B cell (primary cell): Measurements from ENCODE around the gene NLRP4. TPM values are rescaled to one million over a fixed set of nuclear protein-coding genes. Genes with fewer than 3 reads are reported as not detected.

ENCODE experiments used
- ATAC-seq: fragments of 200-7000 bp; cut with Tn5 transposase; one replicate; pipeline ENCODE4 v1.10.0; 2021; ENCODE audit warnings: low read depth, mild to moderate bottlenecking, moderate number of reproducible peaks, moderate library complexity
- CTCF ChIA-PET: fragments of 350-600 bp; sonication (Branson Sonifier 250); formaldehyde crosslinking; loops from one replicate; lab custom pipeline; 2021; ENCODE audit warnings: antibody characterized with exemption, inconsistent platforms; lab: Charles Lee
- POLR2A ChIA-PET: fragments of 350-600 bp; sonication (Branson Sonifier 250); formaldehyde crosslinking; loops from one replicate; lab custom pipeline; 2021; ENCODE audit warnings: antibody characterized with exemption; lab: Charles Lee
- DNase-seq: peaks from one replicate; pipeline ENCODE4 v3.0.0; 2013
- H2AFZ ChIP-seq: 2 replicates; pipeline ENCODE4 v1.6.1; 2012; ENCODE audit warnings: mild to moderate bottlenecking, low read depth, low read length; ENCODE audit not compliant: insufficient read depth, poor library complexity, severe bottlenecking
- H3K27ac ChIP-seq, 2 donors: 1 replicate in 1 of 2; 2 replicates in 1 of 2; pipeline ENCODE4 v1.5.1; 2012 to 2013; ENCODE audit warnings: low read length in 2 of 2, mild to moderate bottlenecking in 2 of 2, moderate library complexity in 1 of 2
- H3K27me3 ChIP-seq, 4 experiments: fragments of 200-600 bp in 1 of 4; sonication (generic) in 1 of 4; replicated peaks in 1 of 4; 1 replicate in 2 of 4; 2 replicates in 2 of 4; pipeline versions ENCODE4 v1.6.1 to v1.7.0; 2013 to 2016; ENCODE audit warnings: low read length in 3 of 4, mild to moderate bottlenecking in 2 of 4, mixed read lengths in 1 of 4, moderate library complexity in 1 of 4; ENCODE audit not compliant: insufficient read depth in 4 of 4, control insufficient read depth in 3 of 4; ENCODE audit errors: control extremely low read depth in 1 of 4
- H3K36me3 ChIP-seq, 2 experiments: replicated peaks in 1 of 2; 1 replicate in 1 of 2; 2 replicates in 1 of 2; pipeline versions ENCODE4 v1.6.1 to v1.7.1; 2013; ENCODE audit warnings: low read length in 1 of 2; ENCODE audit not compliant: insufficient read depth in 2 of 2, control insufficient read depth in 1 of 2; ENCODE audit errors: control extremely low read depth in 1 of 2, extremely low read depth in 1 of 2
- H3K4me1 ChIP-seq, 2 donors: fragments of 200-600 bp in 1 of 2; sonication (generic) in 1 of 2; 1 replicate in 1 of 2; 2 replicates in 1 of 2; pipeline versions ENCODE4 v1.5.1 to v1.6.1; 2013 to 2017; ENCODE audit warnings: low read length in 2 of 2; ENCODE audit not compliant: control insufficient read depth in 2 of 2, insufficient read depth in 2 of 2
- H3K4me2 ChIP-seq: replicated peaks from 2 replicates; pipeline ENCODE3; 2012; ENCODE audit warnings: mild to moderate bottlenecking, low read depth, low read length; ENCODE audit not compliant: poor library complexity, severe bottlenecking
- H3K4me3 ChIP-seq, 5 experiments: fragments of 200-600 bp in 1 of 5; sonication (generic) in 1 of 5; 1 replicate in 3 of 5; 2 replicates in 2 of 5; pipeline versions ENCODE4 v1.5.1 to v1.7.0; 2011 to 2016; ENCODE audit warnings: low read length in 4 of 5, mild to moderate bottlenecking in 4 of 5, low read depth in 2 of 5, control low read depth in 1 of 5, moderate library complexity in 1 of 5; ENCODE audit not compliant: insufficient read depth in 1 of 5; ENCODE audit errors: control extremely low read depth in 1 of 5, extremely low read depth in 1 of 5
- H3K79me2 ChIP-seq: fragments of 200-600 bp; sonication (generic); one replicate; pipeline ENCODE4 v1.6.0; 2016; ENCODE audit warnings: low read length; ENCODE audit not compliant: control insufficient read depth, insufficient read depth
- H3K9ac ChIP-seq: fragments of 200-600 bp; sonication (generic); 2 replicates; pipeline ENCODE4 v1.6.1; 2017; ENCODE audit warnings: mild to moderate bottlenecking, low read length, moderate library complexity
- H3K9me3 ChIP-seq, 3 donors: one replicate each; pipeline versions ENCODE4 v1.6.1 to v1.7.1; 2013; ENCODE audit warnings: low read length in 2 of 3; ENCODE audit not compliant: control insufficient read depth in 2 of 3, insufficient read depth in 1 of 3; ENCODE audit errors: control extremely low read depth in 1 of 3
- H4K20me1 ChIP-seq: 2 replicates; pipeline ENCODE4 v1.6.0; 2012; ENCODE audit warnings: mild to moderate bottlenecking, low read length; ENCODE audit not compliant: insufficient read depth, control insufficient read depth, poor library complexity, severe bottlenecking
- H3K27ac Mint-ChIP-seq: one replicate; pipeline ENCODE4 v1.8.0; 2021; ENCODE audit warnings: mixed read lengths
- H3K27me3 Mint-ChIP-seq: one replicate; pipeline ENCODE4 v1.8.0; 2021; ENCODE audit warnings: mixed read lengths
- H3K4me1 Mint-ChIP-seq: one replicate; pipeline ENCODE4 v1.8.0; 2021; ENCODE audit warnings: mixed read lengths
- H3K4me3 Mint-ChIP-seq: one replicate; pipeline ENCODE4 v1.8.0; 2021; ENCODE audit warnings: mixed read lengths
- H3K9me3 Mint-ChIP-seq: one replicate; pipeline ENCODE4 v1.8.0; 2022; ENCODE audit warnings: mixed read lengths; ENCODE audit not compliant: insufficient read depth
- EZH2 ChIP-seq: IDR thresholded peaks from 2 replicates; pipeline ENCODE4 v1.6.1; 2012; ENCODE audit warnings: borderline replicate concordance, low read depth, mild to moderate bottlenecking, moderate library complexity, low read length; ENCODE audit not compliant: insufficient read depth, poor library complexity, severe bottlenecking
- WGBS: methylation state at CpG from one replicate; pipeline ENCODE4 v1.1.5; 2013; ENCODE audit warnings: missing lambda C conversion rate; ENCODE audit not compliant: insufficient coverage; 5-methylcytosine and 5-hydroxymethylcytosine counted together
- intact Hi-C: fragments of 100-400 bp; cut with micrococcal nuclease; formaldehyde crosslinking; loops from one replicate; pipeline ENCODE4 v1.10.0; 2022
- polyA plus RNA-seq: library from polyadenylated mRNA; depleted of rRNA; stranded (reverse); fragments of >200 nt; gene quantifications from 2 replicates; pipeline ENCODE4 v1.2.3, GENCODE V29; 2012
- total RNA-seq, 2 donors: library from RNA; stranded (reverse); fragments of 120-200 nt in 1 of 2; gene quantifications; 1 replicate in 1 of 2; 2 replicates in 1 of 2; pipeline versions ENCODE4 v1.2.3 to v1.2.4, GENCODE V29; 2013 to 2022
- TF ChIP-seq, protein P1 (sequence below): fragments of 200-600 bp; IDR thresholded peaks from one replicate; pipeline ENCODE4 v1.8.0; 2022; ENCODE audit warnings: antibody characterized with exemption, mild to moderate bottlenecking

The NLRP4 gene
- total and polyA plus RNA-seq, 2 donors (not counting 1 experiment from before 2014, with no cell fraction given): 0.15 to 1.3 TPM

DNA sequence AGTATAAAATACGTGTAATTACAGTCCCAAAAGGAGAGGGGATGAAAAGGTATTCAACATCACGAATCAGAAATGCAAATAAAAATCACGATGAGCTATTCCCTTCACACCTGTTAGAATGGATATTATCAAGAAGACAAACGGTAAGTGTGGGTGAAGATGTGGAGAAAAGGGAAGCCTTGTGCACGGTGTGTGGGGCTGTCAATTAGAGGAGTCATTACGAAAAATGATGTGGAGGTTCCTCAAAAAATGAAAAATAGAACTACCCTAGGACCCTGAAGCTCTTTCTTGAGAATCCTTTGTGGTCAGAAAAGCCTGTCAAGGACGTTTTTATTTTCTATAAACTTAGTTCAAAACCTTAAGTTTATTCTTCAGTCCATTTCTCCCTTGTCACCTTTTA, 23.9 kb upstream of the NLRP4 start:
- Histone ChIP-seq H3K9me3 (peaks cover 0 to 4% (median 0%) of the 10 kb centered on the region in 3 donors), H2AFZ (no peak overlapping the region), H3K79me2 (no peaks in the 10 kb centered on the region), H3K4me3 (no peak overlapping the region), H3K4me2 (no peak overlapping the region), H3K27me3 (peaks cover 0 to 3% (median 0%) of the 10 kb centered on the region in 4 experiments), H3K27ac (no peak overlapping the region), H3K9ac (no peak overlapping the region), H4K20me1 (no peaks in the 10 kb centered on the region), H3K36me3 (no peaks in the 10 kb centered on the region), H3K4me1 (peaks cover 4 to 9% of the 10 kb centered on the region in 2 donors)
- H3K4me3 Mint-ChIP-seq: no peak overlapping the region
- H3K27ac Mint-ChIP-seq: no peak overlapping the region
- TF ChIP-seq, protein P1, sequence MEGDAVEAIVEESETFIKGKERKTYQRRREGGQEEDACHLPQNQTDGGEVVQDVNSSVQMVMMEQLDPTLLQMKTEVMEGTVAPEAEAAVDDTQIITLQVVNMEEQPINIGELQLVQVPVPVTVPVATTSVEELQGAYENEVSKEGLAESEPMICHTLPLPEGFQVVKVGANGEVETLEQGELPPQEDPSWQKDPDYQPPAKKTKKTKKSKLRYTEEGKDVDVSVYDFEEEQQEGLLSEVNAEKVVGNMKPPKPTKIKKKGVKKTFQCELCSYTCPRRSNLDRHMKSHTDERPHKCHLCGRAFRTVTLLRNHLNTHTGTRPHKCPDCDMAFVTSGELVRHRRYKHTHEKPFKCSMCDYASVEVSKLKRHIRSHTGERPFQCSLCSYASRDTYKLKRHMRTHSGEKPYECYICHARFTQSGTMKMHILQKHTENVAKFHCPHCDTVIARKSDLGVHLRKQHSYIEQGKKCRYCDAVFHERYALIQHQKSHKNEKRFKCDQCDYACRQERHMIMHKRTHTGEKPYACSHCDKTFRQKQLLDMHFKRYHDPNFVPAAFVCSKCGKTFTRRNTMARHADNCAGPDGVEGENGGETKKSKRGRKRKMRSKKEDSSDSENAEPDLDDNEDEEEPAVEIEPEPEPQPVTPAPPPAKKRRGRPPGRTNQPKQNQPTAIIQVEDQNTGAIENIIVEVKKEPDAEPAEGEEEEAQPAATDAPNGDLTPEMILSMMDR: no peak
- TF ChIP-seq EZH2: no peak
- CTCF ChIA-PET: interaction anchor here (5.4 kb wide), 1 partner anchor 180 kb away, joined by 107 read pairs; no protein-coding TSS in a partner anchor
- H3K9me3 Mint-ChIP-seq: peaks cover 3% of the 10 kb centered on the region
- intact Hi-C loops: no loop called here
- DNase-seq (no peak), ATAC-seq (no peak)
- peaks cover 10% of the 10 kb centered on the region for H3K4me1 Mint-ChIP-seq
- POLR2A ChIA-PET: no interaction called here
- peaks cover 26% of the 10 kb centered on the region for H3K27me3 Mint-ChIP-seq
- WGBS: 0% methylated on average over 1 of the region's 7 CpGs

DNA sequence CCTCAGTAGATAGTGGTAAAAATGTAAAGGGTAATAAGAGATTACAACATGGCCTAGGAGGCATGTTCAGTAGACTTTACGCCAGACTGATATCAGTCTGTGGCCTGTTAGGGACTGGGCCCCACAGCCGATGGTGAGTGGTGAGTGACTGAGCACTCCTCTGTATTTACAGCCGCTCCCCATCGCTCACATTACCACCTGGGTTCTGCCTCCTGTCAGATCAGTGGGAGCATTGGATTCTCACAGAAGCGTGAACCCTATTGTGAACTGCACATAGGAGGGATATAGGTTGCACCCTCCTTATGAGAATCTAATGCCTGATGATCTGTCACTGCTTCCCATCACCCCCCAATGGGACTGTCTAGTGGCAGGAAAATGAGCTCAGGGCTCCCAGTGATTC, 22.4 kb upstream of the NLRP4 start:
- H3K4me1 ChIP-seq: peaks cover 4 to 11% of the 10 kb centered on the region in 2 donors
- 98% methylated on average over 5 of the region's 5 CpGs for WGBS
- no peak for TF ChIP-seq EZH2
- TF ChIP-seq, protein P1: no peak
- no peak overlapping the region for H3K4me3 Mint-ChIP-seq
- H3K79me2 ChIP-seq: no peaks in the 10 kb centered on the region
- no peak overlapping the region for H3K27ac Mint-ChIP-seq
- no peaks in the 10 kb centered on the region for H3K9me3 ChIP-seq
- no peaks in the 10 kb centered on the region for H4K20me1 ChIP-seq
- H2AFZ ChIP-seq: no peak overlapping the region
- H3K9ac ChIP-seq: no peak overlapping the region
- POLR2A ChIA-PET: interaction anchor here (0.7 kb wide), 1 partner anchor 603 kb away, joined by 3 read pairs; no protein-coding TSS in a partner anchor
- CTCF ChIA-PET: interaction anchor here (1.2 kb wide), 1 partner anchor 181 kb away, joined by 4 read pairs; no protein-coding TSS in a partner anchor
- H3K9me3 Mint-ChIP-seq: peaks cover 1% of the 10 kb centered on the region
- intact Hi-C loops: no loop called here
- H3K27me3 Mint-ChIP-seq: peaks cover 26% of the 10 kb centered on the region
- DNase-seq (no peak), ATAC-seq (no peak)
- H3K4me1 Mint-ChIP-seq: peaks cover 12% of the 10 kb centered on the region
- H3K4me2 ChIP-seq: no peak overlapping the region
- H3K27me3 ChIP-seq: peaks cover 0 to 3% (median 0%) of the 10 kb centered on the region in 4 experiments
- H3K36me3 ChIP-seq: no peaks in the 10 kb centered on the region
- no peak overlapping the region for H3K4me3 ChIP-seq
- H3K27ac ChIP-seq: no peak overlapping the region
